ENCODE data around the gene UNC79.

The UNC79 gene

GRCh38 chr14:93685121-93685895 lies 254.6 kb downstream of the UNC79 start:
- H3K4me3 ChIP-seq (ENCODE audit: low read depth, low read length): no peak overlapping the region
- peaks cover 4% of the 10 kb centered on the region; the same call in 1 of the 2 replicates for H3K4me1 ChIP-seq (ENCODE audit: control insufficient read depth, insufficient read depth, low read length)
- H3K9me3 ChIP-seq (ENCODE audit: control insufficient read depth, insufficient read depth, low read depth, low read length): no peaks in the 10 kb centered on the region
- no peaks in the 10 kb centered on the region for H3K36me3 ChIP-seq (ENCODE audit: control insufficient read depth in 2 of 2, insufficient read depth in 1 of 2, low read length in 2 of 2)
- CTCF ChIA-PET: no interaction called here
- POLR2A ChIA-PET: no interaction called here
- TF ChIP-seq ZBTB44 (tag by site-specific recombination; IDR thresholded peaks at IDR 0.05): no peak
- no peak for TF ChIP-seq WT1 (tag by site-specific recombination; IDR thresholded peaks at IDR 0.05)
- no peak for TF ChIP-seq ZNF433 (tag by site-specific recombination; IDR thresholded peaks at IDR 0.05; ENCODE audit: low read depth)
- no peak for TF ChIP-seq ZNF585B (tag by site-specific recombination; IDR thresholded peaks at IDR 0.05)
- TF ChIP-seq ZNF174 (tag by site-specific recombination; IDR thresholded peaks at IDR 0.05): no peak
- no peak for TF ChIP-seq SETDB1 (IDR thresholded peaks at IDR 0.05; ENCODE audit: insufficient read length, low read length)
- no peak for TF ChIP-seq SCRT1 (tag by site-specific recombination; IDR thresholded peaks at IDR 0.05; ENCODE audit: borderline replicate concordance)
- no peak for TF ChIP-seq ZBTB48 (tag by site-specific recombination; IDR thresholded peaks at IDR 0.05)
- no peak overlapping the region for H3K27ac ChIP-seq (ENCODE audit: extremely low read depth, low read depth, low read length)

GRCh38 chr14:93686268-93686667 lies 255.5 kb downstream of the UNC79 start:
- H3K4me3 ChIP-seq (ENCODE audit: low read depth, low read length): no peak overlapping the region
- no peak for TF ChIP-seq ZNF26 (tag by site-specific recombination; IDR thresholded peaks at IDR 0.05)
- no peak for TF ChIP-seq ZNF791 (tag by site-specific recombination; IDR thresholded peaks at IDR 0.05)
- no peak for TF ChIP-seq ZNF221 (tag by site-specific recombination; IDR thresholded peaks at IDR 0.05; ENCODE audit: borderline replicate concordance)
- no peak for TF ChIP-seq ZNF311 (tag by site-specific recombination; IDR thresholded peaks at IDR 0.05; ENCODE audit: borderline replicate concordance)
- no peak for TF ChIP-seq GLIS1 (tag by site-specific recombination; IDR thresholded peaks at IDR 0.05)
- TF ChIP-seq CTCF (tag by site-specific recombination; IDR thresholded peaks at IDR 0.05): no peak
- TF ChIP-seq ZNF16 (tag by site-specific recombination; IDR thresholded peaks at IDR 0.05; ENCODE audit: low read depth): no peak
- no peak for TF ChIP-seq PBX3 (CRISPR knock-in tag; IDR thresholded peaks at IDR 0.05)
- TF ChIP-seq ZNF132 (tag by site-specific recombination; IDR thresholded peaks at IDR 0.05; ENCODE audit: borderline replicate concordance): no peak
- no peak for TF ChIP-seq ZNF843 (tag by site-specific recombination; IDR thresholded peaks at IDR 0.05)
- H3K27ac ChIP-seq (ENCODE audit: extremely low read depth, low read depth, low read length): no peak overlapping the region
- H3K4me1 ChIP-seq (ENCODE audit: control insufficient read depth, insufficient read depth, low read length): peaks cover 4% of the 10 kb centered on the region; the same call in 1 of the 2 replicates
- no peaks in the 10 kb centered on the region for H3K9me3 ChIP-seq (ENCODE audit: control insufficient read depth, insufficient read depth, low read depth, low read length)
- H3K36me3 ChIP-seq (ENCODE audit: control insufficient read depth in 2 of 2, insufficient read depth in 1 of 2, low read length in 2 of 2): no peaks in the 10 kb centered on the region
- POLR2A ChIA-PET: interaction anchor here (0.6 kb wide), 1 partner anchor 1452 kb away, joined by 3 read pairs; no protein-coding TSS in a partner anchor
- CTCF ChIA-PET: interaction anchor here (0.7 kb wide), 1 partner anchor 134 kb away, joined by 3 read pairs; no protein-coding TSS in a partner anchor

Measured in HEK293 (cell line).